ENCODE measurements around the gene BOK.
A peak's percentile ranks its signal among the peaks of the same experiment; 100 is the strongest.

The BOK gene

DNA sequence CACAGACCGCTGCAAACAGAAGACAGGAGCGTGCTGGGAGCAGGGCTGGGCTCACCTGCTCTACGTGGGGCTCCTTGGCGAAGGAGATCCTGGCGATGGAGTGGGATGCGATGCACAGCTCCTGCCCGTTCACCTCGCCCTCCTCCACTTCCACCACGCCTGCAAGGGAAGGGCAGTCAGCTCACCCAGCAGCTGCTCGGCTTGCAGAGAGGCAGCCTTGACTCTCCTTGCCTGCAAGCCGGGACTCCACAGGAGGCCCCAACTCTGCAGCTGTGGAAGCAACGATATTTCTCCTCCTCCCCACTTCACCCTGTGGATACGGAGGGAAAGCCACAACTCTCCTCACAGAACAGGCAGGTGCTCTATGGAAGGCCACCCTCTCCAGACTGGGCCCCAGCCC is 43.3 kb downstream of the BOK start:
- no peak for DNase-seq (ENCODE audit: low spot score)

DNA sequence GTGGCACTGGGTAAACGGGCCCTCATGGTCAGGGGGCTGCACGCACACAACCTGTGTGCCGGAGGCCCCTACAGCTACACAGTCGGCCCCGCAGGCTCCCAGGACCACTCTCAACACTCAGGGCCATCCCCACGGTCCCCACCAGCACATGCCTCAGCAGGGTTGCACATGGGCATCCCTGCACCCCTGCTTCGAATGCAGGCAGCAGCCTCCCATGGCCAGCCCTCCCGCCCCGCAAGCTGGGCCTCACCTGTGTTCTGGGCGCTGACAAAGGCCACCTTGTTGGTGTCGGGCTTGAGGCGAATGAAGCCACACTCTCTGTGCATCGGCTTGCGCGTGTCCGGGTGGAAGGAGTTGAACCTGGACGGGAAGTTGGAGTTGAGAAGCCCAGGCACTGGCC is 44.2 kb downstream of the BOK start:
- DNase-seq (ENCODE audit: low spot score): no peak

DNA sequence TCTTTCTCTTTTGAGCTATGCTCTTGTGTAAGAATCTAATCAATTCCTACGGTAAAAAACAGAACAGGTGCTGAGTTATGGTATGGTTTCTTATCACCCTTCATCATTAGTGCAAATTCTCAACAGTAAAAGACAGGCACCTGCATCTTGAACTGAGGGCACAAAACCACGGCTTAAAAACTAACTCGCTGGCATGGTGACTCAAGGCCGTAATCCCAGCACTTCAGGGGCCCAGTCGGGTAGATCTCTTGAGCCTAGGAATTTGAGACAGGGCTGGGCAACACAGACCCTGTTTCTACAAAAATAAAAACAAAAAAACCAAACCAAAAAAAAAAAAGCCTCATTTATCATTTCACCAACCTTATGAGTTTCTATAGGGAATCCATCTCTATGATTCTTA is 45.1 kb downstream of the BOK start:
- DNase-seq (ENCODE audit: low spot score): no peak

DNA sequence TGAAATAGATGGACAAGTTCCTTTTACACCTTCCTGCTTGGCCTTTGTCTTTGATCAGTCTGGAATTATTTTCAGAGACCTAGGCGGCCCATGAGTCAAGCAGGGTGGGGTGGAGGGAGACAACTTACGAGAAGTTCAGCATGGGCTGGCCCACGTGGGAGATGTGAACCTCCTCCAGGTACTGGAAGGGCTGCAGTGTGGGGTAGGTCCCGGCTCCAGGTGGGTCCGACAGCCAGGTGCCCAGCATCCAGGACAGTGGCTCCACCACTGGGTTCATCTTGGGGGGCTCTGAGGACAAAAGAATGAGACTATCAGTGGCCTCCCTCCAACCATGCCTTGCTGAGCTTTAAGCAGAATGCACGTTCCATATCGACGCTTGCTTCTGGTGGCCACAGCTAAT is 47.6 kb downstream of the BOK start:
- no peak for DNase-seq (ENCODE audit: low spot score)

DNA sequence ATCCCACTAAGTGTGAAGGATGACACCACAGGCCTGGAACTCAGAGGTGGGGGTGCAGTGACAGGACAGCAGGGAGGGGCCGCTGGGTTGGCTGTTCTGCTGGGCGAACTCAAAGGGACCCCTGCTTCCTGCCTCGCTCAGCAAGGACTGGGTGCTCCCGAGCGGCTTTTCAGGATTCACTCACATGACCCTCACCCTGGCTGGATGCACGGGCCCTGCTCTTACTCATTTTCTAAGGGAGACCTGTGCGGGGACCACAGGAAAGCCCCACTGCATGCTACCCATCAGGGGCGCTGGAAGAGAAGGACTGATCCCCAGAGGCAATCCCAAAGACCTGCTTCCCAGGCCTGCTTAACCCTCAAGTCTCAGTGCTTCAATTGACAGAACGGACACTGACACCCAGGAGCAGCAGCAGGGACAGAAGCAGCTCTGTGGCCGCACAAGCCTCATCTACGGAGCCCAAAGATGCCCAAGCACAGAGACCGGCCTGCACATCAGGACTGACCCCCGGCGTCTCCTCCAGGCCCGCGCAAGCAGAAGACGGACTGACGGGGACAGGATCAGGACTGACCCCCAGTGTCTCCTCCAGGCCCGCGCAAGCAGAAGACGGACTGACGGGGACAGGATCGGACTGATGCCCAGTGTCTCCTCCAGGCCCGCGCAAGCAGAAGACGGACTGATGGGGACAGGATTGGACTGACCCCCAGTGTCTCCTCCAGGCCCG is 48.8 kb downstream of the BOK start:
- no peak for DNase-seq (ENCODE audit: low spot score)

DNA sequence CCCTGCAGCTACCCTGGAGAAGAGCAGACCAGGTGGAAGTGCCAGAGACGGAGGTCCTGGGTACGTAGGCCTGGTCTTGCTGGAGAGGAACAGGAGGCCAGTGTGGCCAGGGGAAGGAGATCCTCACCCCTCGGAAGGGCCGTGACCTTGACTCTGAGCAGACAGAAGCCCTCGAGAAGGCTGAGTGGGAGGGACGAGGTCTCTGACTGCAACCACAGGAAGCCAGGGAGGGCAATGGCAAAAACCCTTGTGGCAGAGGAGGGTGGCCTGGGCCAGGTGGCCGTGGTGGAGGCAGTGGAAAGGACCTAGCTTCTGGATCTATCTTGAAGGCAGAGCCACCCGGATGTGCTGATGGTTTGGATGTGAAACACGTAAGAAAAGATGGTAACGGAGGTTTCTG is 50.3 kb downstream of the BOK start:
- no peak for DNase-seq (ENCODE audit: low spot score)

DNA sequence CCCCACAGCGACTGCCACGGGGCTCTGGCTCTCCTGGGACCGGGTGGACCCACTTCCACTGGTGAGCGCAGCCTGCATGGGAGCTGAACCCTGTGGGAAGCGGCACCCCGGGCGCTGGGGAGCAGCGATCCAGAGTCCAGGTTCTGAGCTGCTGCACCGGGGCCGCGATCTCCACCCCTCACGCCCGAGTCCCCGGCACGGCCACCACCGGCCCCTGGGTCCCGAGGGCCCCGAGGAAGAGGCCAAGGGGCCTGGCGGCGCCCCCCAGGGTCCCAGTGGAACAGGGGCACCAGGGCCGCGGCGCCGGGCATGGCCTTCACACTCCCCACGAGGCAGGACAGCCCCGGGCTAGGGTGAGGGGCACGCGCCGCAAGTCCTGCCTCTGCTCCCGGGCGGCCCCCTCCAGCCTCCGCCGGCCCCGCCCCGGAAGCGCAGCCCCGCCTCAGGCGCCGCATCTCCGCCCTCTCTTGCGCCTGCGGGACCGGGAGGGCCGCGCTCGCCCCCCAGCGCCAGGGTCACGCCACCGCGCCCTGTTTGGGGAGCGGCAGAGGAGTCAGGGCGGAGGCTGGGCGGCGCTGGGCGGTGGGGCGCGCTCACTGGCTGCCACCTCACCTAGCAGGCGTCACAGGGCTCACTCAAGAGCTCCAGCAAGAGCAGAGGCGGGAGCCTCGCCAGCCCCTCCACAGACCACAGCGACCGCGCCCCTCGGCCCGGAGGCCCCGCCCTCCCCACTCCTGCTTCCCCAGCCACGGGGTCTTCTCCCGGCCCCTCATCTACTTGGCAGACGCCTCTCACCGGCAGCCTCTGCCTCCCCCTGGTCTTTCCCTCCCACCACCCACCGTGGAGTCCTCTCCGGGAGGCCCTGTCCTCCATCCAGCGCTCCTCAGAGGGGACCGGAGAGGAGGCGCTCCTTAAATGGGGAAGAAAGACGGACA is 51.6 kb downstream of the BOK start:
- peak; percentile 90 for DNase-seq (ENCODE audit: low spot score)

DNA sequence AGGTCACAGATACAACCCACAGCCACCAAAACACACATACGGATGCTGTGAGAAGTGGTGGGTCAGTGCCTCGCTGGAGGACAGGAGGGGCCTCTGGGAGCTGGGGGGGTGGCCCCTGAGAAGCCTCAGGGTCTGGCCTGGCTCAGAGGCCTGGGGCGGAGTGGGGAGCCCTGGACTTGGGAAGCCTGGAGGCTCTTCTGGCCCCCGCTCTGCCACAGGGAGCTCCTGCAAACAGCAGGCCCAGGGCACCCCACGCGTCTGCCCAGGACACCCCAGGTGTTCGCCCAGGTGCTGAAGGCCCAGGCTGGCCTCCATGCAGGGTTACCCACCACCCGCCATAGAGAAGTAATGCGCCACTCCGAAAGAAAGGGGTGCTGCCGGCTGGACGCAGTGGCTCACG is 52.5 kb downstream of the BOK start:
- no peak for DNase-seq (ENCODE audit: low spot score)

DNA sequence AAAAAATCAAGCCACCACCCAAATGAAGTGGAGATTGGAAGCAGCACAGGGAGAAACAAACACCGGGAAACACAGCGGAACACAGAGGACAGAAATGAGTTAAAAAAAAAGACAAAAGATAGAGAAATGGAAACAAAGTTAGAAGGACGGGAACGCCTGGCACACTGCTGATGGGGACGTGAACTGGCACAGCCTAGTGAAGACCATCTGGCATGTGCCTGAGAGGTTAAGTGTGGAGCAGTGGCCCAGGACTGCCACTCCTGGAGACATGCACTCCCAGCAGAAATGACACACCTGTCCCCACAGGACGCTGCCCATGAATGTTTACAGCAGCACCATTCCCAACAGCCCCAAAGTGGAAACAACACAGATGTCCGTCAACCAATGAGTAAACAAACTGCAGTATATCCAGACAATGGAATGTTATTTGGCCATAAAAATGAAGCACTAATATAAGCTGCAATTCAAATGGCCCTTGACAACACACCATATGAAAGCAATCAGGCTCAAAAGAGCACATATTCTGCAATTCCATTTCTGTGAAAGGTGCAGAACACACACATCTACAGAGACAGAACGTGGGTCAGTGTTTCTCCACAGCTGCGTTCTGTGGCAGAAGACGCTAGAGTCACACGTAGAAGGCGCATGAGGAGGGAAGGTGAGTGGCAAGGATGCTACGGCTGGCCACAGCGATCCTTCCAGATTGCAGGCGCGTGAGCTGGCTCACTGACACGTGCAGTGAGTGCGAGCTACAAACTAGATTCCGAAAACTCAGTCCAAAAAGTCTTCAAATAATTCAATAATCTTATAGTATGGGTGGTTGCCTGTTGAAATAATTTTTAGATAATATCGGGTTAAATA is 53.8 kb downstream of the BOK start:
- DNase-seq (ENCODE audit: low spot score): no peak

DNA sequence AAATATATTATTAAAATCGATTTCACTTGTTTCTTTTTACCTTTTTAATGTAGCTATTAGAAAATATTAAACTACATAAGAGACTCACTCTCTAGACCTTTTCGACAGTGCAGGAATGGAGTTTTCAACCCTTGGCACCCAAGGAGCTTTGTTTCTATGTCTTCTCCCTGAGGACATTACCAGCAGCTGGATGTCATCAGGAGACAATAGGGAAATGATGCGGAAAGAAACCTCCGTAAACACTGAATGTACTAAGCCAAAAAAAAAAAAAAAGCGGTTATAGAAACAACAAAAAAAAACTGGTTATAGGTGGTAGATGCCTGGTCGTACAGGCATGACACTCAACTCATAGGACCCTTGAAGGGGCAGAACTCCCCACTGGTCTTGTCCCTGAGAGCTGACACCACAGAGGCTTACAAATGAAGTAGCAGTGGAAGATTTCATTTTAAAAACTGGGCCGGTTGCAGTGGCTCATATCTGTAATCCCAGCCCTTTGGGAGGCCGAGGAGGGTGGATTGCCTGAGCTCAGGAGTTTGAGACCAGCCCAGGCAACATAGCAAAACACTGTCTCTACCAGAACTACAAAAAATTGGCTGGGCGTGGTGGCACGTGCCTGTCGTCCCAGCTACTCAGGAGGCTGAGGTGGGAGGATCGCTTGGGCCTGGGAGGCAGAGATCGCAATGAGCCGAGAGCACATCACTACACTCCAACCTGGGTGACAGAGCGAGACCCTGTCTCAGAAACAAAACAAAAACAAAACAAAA is 54.7 kb downstream of the BOK start:
- DNase-seq (ENCODE audit: low spot score): no peak

DNA sequence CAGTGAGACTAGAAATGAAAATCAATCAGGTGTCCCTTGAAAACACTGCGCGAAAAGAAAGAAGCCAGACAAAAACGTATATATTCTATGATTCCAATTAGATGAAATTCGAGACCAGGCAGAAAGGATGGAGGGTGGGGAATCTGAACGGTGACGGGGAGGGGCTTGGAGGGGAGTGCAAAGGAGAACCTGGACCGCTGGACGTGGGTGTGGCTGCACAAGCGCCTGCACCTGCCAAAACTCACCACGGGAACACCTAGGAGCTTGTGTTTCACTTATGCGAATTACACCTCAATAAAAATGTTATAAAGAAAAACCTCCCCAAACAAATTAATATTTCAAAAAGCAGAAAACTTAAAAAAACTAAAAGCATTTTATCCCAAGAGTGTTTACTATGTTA is 56.5 kb downstream of the BOK start:
- DNase-seq (ENCODE audit: low spot score): no peak

DNA sequence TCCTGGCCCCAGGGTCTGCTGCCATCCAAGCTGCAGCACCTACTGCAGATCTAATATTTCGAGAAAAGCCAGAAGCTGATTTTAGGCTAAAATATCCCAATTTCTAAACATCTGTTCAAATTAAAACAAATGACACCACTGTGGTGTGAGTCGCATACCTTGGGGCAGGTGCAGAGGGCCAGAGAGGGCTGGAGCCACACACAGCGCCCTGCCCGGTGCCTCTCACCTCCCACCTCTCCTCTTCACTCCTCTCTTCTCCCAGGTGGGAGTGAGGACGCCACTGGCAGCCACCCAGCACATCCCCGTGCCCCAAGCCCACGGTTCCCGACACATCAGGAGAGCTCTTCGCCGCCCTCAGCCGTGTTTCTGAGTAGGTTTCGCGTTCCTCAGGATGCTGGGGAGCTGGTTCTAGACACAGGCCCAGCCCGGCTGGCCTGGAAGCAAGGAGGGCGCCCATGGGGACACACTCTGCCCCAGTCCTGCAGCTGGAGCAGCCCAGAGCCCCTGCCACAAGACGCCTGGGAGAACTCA is 57.0 kb downstream of the BOK start:
- DNase-seq (ENCODE audit: low spot score): no peak

DNA sequence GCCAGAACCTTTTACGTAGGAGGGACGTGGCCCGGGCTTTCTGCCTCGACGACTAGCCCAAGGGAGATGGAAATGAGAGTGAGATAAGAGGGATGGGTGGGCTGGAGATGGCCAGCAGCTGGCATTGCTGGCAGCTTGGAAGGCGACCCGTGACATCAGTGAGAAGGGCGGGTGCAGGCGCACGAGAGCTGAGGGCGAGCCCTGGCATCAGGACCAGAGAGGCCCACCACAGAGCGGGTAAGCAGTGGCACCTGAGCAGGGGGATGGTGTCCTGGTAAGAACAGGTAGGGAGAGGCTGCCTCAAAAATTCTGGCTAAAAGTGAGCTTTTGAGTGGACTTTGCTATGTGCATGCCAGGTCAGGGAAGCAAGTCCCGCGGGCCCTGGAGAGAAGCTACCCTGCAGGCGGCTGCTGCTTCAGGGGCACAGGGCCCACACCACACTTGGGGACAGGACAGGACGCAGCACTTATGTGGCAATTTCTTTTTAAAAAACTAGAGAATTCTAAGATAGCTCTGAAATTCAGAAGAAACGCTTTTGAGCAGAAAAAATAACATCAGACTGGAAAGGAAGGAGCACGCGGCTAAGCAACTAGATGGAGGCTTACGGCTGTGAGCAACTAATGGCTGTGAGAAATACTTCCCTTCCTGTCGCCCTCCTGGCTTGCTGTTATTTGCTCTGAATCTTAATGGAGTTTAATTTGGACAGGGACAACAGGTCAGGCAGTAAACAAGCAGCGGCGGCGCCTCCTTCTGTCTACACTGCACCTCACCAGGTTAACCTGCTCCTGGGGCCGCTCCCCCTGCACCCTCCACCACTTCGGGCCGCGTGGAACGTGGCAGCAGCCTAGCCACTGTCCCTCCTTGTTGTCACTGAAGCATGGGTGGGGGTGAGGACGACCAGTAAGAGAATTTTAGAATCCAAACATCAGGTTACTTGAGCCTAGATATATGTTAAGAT is 57.9 kb downstream of the BOK start:
- DNase-seq (ENCODE audit: low spot score): no peak

DNA sequence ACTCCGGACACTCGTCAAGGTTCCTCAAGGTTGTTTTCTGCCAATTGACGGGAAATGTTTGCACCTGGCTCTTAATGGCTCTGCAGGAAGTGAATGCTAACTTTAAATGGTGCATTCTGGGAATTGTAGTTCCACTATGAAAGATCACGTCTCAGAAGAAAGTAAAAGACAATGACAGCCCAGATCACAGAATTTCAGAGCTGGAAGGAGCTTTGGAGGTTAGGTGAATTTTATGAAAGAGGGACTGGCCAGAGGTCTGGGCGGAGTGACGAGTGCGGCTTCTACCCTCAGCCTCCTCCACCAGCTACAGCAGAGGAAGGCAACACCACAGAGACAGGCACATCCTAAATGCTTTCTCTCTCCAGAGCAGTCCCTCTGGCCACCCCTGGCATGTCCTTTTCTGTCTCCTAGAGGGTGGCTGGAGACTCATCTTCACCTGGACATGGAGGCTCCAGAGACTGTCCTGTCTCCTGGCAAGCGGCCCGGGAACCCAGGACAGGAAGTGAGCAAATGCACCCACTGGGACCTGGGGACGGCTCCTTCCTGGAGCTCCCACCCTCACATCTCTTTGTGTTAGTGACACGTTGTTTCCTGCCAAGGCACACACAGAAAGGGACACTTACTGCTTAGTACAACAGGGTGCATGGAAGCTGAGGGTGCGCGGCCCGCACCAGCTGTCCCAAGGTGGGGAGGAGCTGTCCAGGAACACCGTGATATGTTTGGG is 59.0 kb downstream of the BOK start:
- peak; percentile 49 for DNase-seq (ENCODE audit: low spot score)

DNA sequence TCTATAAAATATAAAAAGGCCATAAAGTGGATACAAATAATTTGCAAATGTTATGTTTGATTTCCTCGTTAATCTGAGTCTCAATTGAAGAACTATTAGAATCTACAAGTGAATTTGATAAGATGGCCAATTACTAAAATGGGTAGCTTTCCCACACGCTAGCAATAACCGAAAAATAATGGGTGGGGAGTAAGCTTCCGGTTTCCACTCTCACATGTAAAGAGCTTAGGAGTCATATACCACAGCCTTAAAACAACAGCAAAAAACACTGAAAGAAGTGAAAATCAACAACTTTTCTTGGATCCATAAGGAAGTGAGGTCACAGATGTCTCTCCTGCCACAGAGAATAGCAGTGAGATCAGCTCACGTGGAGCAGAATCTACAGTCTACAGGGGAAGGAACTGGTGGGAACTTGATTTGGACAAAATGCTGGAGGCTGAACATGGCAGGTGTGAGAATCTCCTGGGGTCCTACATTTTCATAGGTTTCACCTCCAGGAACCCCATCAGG is 59.8 kb downstream of the BOK start:
- no peak for DNase-seq (ENCODE audit: low spot score)

DNA sequence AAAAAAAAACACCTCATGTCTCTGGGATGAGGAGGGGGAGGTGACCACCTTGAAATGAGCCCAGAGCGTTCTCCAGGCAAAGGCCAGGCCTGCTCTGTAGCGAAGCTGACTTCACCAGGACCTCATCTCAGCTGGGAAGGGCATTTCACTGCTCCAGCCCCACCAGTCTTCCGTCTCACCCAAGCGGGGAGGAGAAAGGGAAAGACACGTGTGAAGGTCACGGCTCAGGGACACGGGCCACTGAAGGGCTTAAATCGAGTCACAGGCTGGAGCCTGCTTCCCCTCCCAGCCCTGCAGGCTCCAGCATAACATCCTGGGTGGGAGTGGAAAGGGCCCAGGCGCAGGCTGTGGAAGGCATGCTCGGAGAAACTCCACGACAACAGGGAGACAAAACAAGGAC is 60.3 kb downstream of the BOK start:
- DNase-seq (ENCODE audit: low spot score): no peak

DNA sequence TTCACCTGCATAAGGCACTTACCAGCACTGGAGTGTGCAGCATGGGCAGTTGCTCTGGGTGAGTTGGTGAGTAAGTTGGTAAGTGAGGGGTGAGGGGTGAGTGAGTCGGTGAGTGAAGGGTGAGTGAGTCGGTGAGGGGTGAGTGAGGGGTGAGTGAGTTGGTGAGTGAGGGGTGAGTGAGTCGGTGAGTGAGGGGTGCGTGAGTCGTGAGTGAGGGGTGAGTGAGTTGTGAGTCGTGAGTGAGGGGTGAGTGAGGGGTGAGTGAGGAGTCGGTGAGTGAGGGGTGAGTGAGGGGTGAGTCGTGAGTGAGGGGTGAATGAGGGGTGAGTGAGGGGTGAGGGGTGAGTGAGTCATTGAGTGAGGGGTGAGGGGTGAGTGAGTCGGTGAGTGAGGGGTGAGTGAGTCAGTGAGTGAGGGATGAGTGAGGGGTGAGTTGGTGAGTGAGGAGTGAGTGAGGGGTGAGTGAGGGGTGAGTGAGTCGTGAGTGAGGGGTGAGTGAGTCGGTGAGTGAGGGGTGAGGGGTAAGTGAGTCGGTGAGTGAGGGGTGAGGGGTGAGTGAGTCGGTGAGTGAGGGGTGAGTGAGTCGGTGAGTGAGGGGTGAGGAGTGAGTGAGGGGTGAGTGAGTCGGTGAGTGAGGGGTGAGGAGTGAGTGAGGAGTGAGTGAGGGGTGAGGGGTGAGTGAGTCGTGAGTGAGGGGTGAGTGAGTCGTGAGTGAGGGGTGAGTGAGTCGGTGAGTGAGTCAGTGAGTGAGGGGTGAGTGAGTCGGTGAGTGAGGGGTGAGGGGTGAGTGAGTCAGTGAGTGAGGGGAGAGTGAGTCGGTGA is 61.3 kb downstream of the BOK start:
- no peak for DNase-seq (ENCODE audit: low spot score)

DNA sequence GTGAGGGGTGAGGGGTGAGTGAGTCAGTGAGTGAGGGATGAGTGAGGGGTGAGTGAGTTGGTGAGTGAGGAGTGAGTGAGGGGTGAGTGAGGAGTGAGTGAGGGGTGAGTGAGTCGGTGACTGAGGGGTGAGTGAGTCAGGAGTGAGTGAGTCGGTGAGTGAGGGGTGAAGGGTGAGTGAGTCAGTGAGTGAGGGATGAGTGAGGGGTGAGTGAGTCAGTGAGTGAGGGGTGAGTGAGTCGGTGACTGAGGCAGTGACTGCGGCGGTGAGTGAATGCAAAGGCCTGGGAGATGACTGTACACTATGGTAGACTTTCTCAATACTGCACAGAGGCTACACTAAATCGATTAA is 61.8 kb downstream of the BOK start:
- no peak for DNase-seq (ENCODE audit: low spot score)
